Gastroesophageal sphincter (tissue), 4 donors: ENCODE results near the gene GPS1. TPM values are rescaled to one million over a fixed set of nuclear protein-coding genes. Genes with fewer than 3 reads are reported as not detected.

ENCODE experiments used
- ATAC-seq: fragments of 150-250 bp; one replicate; pipeline ENCODE4 v1.9.1; 2016; ENCODE audit warnings: mild to moderate bottlenecking, moderate library complexity
- H3K27ac ChIP-seq, 4 donors: fragments of 200-600 bp; sonication (generic) in 3 of 4; 1 replicate in 3 of 4; 2 replicates in 1 of 4; pipeline ENCODE4 v1.5.1; 2016 to 2019
- H3K27me3 ChIP-seq: fragments of 200-600 bp; sonication (generic); one replicate; pipeline ENCODE4 v1.5.1; 2019
- H3K36me3 ChIP-seq, 2 donors: fragments of 200-600 bp; sonication (generic); one replicate each; pipeline ENCODE4 v1.5.1; 2019; ENCODE audit warnings: control low read depth in 1 of 2
- H3K4me1 ChIP-seq, 3 donors: fragments of 200-600 bp; sonication (generic); 1 replicate in 2 of 3; 2 replicates in 1 of 3; pipeline ENCODE4 v1.5.1; 2016 to 2019; ENCODE audit warnings: control low read depth in 2 of 3
- H3K4me3 ChIP-seq, 2 donors: fragments of 200-600 bp; sonication (generic); one replicate each; pipeline ENCODE4 v1.5.1; 2019; ENCODE audit warnings: mild to moderate bottlenecking in 1 of 2, moderate library complexity in 1 of 2
- H3K9me3 ChIP-seq, 3 donors: fragments of 200-600 bp; sonication (generic); one replicate each; pipeline ENCODE4 v1.5.1; 2017 to 2019; ENCODE audit warnings: control low read depth in 2 of 3
- EP300 ChIP-seq: sonication (generic); formaldehyde crosslinking; IDR thresholded peaks from one replicate; pipeline ENCODE4 v1.6.1; 2017; ENCODE audit warnings: antibody characterized with exemption, mild to moderate bottlenecking
- POLR2A ChIP-seq, 2 donors: fragments of 450-650 bp; IDR thresholded peaks; one replicate each; pipeline ENCODE4 v1.6.1; 2017; ENCODE audit warnings: antibody characterized with exemption in 2 of 2, mild to moderate bottlenecking in 2 of 2, moderate library complexity in 1 of 2
- POLR2AphosphoS5 ChIP-seq: sonication (generic); formaldehyde crosslinking; IDR thresholded peaks from one replicate; pipeline ENCODE4 v1.6.1; 2017; ENCODE audit warnings: antibody characterized with exemption
- WGBS, 2 donors: methylation state at CpG; one replicate each; pipeline ENCODE4 v1.1.5; 2018; ENCODE audit warnings: low coverage in 1 of 2; 5-methylcytosine and 5-hydroxymethylcytosine counted together
- total RNA-seq, 4 donors: library from RNA; depleted of rRNA; stranded (reverse); fragments of >200 nt; gene quantifications; one replicate each; pipeline ENCODE4 v1.1.0, GENCODE V29; 2016
- TF ChIP-seq, protein P1 (sequence below), 4 experiments: fragments of 200-600 bp in 2 of 4; fragments of 450-650 bp in 2 of 4; sonication (generic) in 1 of 4; IDR thresholded peaks; one replicate each; pipeline ENCODE4 v1.5.1; 2017 to 2019; ENCODE audit warnings: antibody characterized with exemption in 4 of 4, mild to moderate bottlenecking in 2 of 4, moderate library complexity in 2 of 4

Gene GPS1
- total RNA-seq, 4 donors from 2014 or later, result 69.3 to 103 (median 77.2) TPM

GRCh38 chr17:82006468-82007227 is 45.0 kb upstream of the GPS1 start:
- TF ChIP-seq, protein P1, sequence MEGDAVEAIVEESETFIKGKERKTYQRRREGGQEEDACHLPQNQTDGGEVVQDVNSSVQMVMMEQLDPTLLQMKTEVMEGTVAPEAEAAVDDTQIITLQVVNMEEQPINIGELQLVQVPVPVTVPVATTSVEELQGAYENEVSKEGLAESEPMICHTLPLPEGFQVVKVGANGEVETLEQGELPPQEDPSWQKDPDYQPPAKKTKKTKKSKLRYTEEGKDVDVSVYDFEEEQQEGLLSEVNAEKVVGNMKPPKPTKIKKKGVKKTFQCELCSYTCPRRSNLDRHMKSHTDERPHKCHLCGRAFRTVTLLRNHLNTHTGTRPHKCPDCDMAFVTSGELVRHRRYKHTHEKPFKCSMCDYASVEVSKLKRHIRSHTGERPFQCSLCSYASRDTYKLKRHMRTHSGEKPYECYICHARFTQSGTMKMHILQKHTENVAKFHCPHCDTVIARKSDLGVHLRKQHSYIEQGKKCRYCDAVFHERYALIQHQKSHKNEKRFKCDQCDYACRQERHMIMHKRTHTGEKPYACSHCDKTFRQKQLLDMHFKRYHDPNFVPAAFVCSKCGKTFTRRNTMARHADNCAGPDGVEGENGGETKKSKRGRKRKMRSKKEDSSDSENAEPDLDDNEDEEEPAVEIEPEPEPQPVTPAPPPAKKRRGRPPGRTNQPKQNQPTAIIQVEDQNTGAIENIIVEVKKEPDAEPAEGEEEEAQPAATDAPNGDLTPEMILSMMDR (IDR thresholded peaks at IDR 0.05), result no peak
- TF ChIP-seq POLR2AphosphoS5 (no peak), POLR2A (IDR thresholded peaks at IDR 0.05) (no peak), EP300 (no peak)
- H3K36me3 ChIP-seq, result peaks cover 0 to 25% of the 10 kb centered on the region in 2 donors
- no peak overlapping the region for H3K4me3 ChIP-seq
- ATAC-seq, result no peak
- WGBS, 2 donors, result 45% methylated on average over 2 of the region's 24 CpGs; no CpG with 5 or more reads in 1 of the 2 donors
- H3K4me1 ChIP-seq, result peaks cover 0 to 46% (median 21%) of the 10 kb centered on the region in 3 donors
- no peak overlapping the region for H3K27ac ChIP-seq
- H3K27me3 ChIP-seq, result no peaks in the 10 kb centered on the region
- no peaks in the 10 kb centered on the region for H3K9me3 ChIP-seq

- Histone ChIP-seq H3K36me3 (peaks cover 0 to 30% of the 10 kb centered on the region in 2 donors), H3K27ac (no peak overlapping the region), H3K4me3 (no peak overlapping the region), H3K9me3 (no peaks in the 10 kb centered on the region), H3K4me1 (peaks cover 0 to 46% (median 21%) of the 10 kb centered on the region in 3 donors), H3K27me3 (no peaks in the 10 kb centered on the region)
- TF ChIP-seq POLR2A (IDR thresholded peaks at IDR 0.05), result no peak
- TF ChIP-seq EP300, result no peak
- no peak for TF ChIP-seq POLR2AphosphoS5
- TF ChIP-seq, protein P1 (IDR thresholded peaks at IDR 0.05), result no peak
- ATAC-seq, result no peak
- WGBS, 2 donors, result no CpG with 5 or more reads among the region's 6 CpGs
Measured at GRCh38 chr17:82007228-82007494, 44.5 kb upstream of the GPS1 start.

DNA sequence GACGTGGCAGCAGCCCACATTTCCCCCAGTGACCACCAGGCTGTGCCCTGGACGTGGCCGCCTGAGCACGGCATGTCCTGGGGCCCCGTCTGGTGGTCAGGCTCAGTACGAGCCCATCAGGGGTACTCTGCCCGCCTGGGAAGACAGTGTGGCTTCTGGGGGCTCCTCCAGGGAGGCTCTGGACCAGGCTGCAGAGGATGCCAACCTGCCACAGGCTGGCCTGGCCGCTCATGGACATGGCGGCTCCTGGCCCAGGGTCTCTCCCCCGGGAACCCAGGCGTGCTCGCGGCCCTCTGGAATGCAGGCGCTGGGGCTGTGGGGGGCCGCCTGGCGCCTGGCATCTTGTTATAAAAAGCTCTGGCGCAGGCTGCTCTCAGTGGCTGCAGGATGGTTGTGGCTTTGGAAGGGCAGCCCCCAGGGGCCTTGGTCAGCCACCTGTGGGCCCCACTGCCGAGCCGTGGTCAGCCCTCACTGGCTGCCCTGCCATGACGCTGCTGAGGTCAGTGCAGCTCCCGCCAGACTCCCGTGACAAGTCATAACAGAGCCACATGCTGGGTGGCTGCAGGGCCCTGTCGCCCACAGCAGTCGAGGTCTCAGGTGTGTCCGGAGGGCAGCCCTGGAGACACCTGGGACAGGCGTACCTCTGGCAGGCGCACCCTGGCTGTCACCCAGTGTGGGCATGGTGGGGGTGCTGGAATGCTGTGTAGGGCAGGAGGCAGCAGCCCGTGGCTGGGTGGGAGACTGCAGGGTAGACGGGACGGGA is 44.0 kb upstream of the GPS1 start:
- Histone ChIP-seq H3K36me3 (peaks cover 0 to 34% of the 10 kb centered on the region in 2 donors), H3K27ac (no peak overlapping the region), H3K9me3 (no peaks in the 10 kb centered on the region), H3K4me3 (no peak overlapping the region), H3K4me1 (peaks cover 0 to 43% (median 21%) of the 10 kb centered on the region in 3 donors), H3K27me3 (no peaks in the 10 kb centered on the region)
- no peak for ATAC-seq
- TF ChIP-seq, protein P1 (IDR thresholded peaks at IDR 0.05), result no peak
- TF ChIP-seq POLR2A (IDR thresholded peaks at IDR 0.05) (no peak), EP300 (no peak)
- WGBS, 2 donors, result no CpG with 5 or more reads among the region's 30 CpGs

GRCh38 chr17:82008258-82008940 is 43.3 kb upstream of the GPS1 start:
- no peak for ATAC-seq
- Histone ChIP-seq H3K4me1 (peaks cover 0 to 36% (median 16%) of the 10 kb centered on the region in 3 donors), H3K27ac (no peak overlapping the region), H3K36me3 (peaks cover 0 to 34% of the 10 kb centered on the region in 2 donors), H3K4me3 (no peak overlapping the region), H3K27me3 (no peaks in the 10 kb centered on the region), H3K9me3 (no peaks in the 10 kb centered on the region)
- TF ChIP-seq, protein P1 (IDR thresholded peaks at IDR 0.05), result no peak
- TF ChIP-seq POLR2A (IDR thresholded peaks at IDR 0.05), result no peak
- WGBS, 2 donors, result no CpG with 5 or more reads among the region's 26 CpGs
